Measurements from ENCODE around the gene TMEM151B. TPM values are rescaled to one million over a fixed set of nuclear protein-coding genes. Genes with fewer than 3 reads are reported as not detected.
"Not testable (repeated sequence)": the region's sequence is repeated elsewhere in the genome, so short reads cannot be mapped to it uniquely, and the experiment has no call there.

Gene TMEM151B
- total and polyA plus RNA-seq, 4 experiments from 2014 or later = not detected

- H3K4me3 Mint-ChIP-seq; H3K36me3 Mint-ChIP-seq; CTCF ChIA-PET (ENCODE audit: partially characterized antibody); H3K4me1 Mint-ChIP-seq; intact Hi-C loops (cut with micrococcal nuclease); POLR2A ChIA-PET (ENCODE audit: partially characterized antibody); H3K9me3 Mint-ChIP-seq; H3K9me3 ChIP-seq (ENCODE audit: control insufficient read depth in 1 of 2, low read length in 2 of 2); DNase-seq; H3K4me1 ChIP-seq (ENCODE audit: insufficient read depth, low read length); H3K27ac Mint-ChIP-seq; H3K36me3 ChIP-seq (ENCODE audit: insufficient read depth, low read length); H3K27ac ChIP-seq (ENCODE audit: low read depth, low read length); H3K4me3 ChIP-seq (ENCODE audit: low read length in 2 of 2); H3K27me3 ChIP-seq (ENCODE audit: insufficient read depth, low read length): not testable (repeated sequence)
- H3K27me3 Mint-ChIP-seq = peaks cover 7 to 23% of the 10 kb centered on the region in 2 donors
These were observed 58.0 kb downstream of the TMEM151B start for GRCh38 chr6:44328203-44328602.

DNA sequence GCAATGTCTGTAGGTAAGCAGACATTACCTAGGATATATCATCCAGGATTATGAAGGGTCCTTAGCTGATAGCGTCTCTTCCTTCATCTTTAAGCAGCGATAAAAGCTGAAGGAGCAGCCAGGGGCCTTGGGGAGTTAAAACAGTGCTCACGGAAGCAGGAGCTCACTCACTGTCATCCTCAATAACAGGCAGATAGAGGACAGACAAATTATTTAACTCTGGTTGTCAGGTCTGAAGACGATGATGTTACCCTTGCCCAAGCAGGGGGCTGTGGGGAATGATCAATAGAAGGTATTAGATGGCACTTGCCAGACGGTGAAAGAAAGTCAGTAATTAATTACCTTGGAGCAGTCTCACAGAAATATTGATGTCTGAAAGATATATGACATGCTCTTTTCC, 59.6 kb downstream of the TMEM151B start:
- intact Hi-C loops (cut with micrococcal nuclease) = no loop called here
- no peaks in the 10 kb centered on the region for H3K4me1 Mint-ChIP-seq
- Histone ChIP-seq H3K9me3 (ENCODE audit: control insufficient read depth in 1 of 2, low read length in 2 of 2) (no peaks in the 10 kb centered on the region), H3K27ac (ENCODE audit: low read depth, low read length) (no peak overlapping the region), H3K36me3 (ENCODE audit: insufficient read depth, low read length) (no peaks in the 10 kb centered on the region), H3K27me3 (ENCODE audit: insufficient read depth, low read length) (no peaks in the 10 kb centered on the region), H3K4me3 (ENCODE audit: low read length in 2 of 2) (no peak overlapping the region), H3K4me1 (ENCODE audit: insufficient read depth, low read length) (no peaks in the 10 kb centered on the region)
- no peak overlapping the region for H3K27ac Mint-ChIP-seq
- no peak for DNase-seq
- POLR2A ChIA-PET (ENCODE audit: partially characterized antibody) = no interaction called here
- peaks cover 7 to 26% of the 10 kb centered on the region in 2 donors for H3K27me3 Mint-ChIP-seq
- H3K36me3 Mint-ChIP-seq = no peaks in the 10 kb centered on the region
- H3K4me3 Mint-ChIP-seq = no peak overlapping the region
- CTCF ChIA-PET (ENCODE audit: partially characterized antibody) = interaction anchor here (1.1 to 1.6 kb wide), 2 partner anchors 8 to 61 kb away, joined by 5 to 9 read pairs; no protein-coding TSS in a partner anchor
- H3K9me3 Mint-ChIP-seq = peaks cover 0 to 2% (median 0%) of the 10 kb centered on the region in 8 donors

GRCh38 chr6:44332585-44332984, 62.3 kb downstream of the TMEM151B start:
- no peak overlapping the region for H3K27ac ChIP-seq (ENCODE audit: low read depth, low read length)
- no peaks in the 10 kb centered on the region for H3K9me3 Mint-ChIP-seq
- ChIA-PET POLR2A (ENCODE audit: partially characterized antibody) (no interaction called here), CTCF (ENCODE audit: partially characterized antibody) (interaction anchor here (0.7 to 7.7 kb wide), 6 partner anchors 20 to 164 kb away, joined by 3 to 48 read pairs (median 3); partner anchors contain the start of gene AARS2)
- no peak for DNase-seq
- H3K27me3 ChIP-seq (ENCODE audit: insufficient read depth, low read length) = no peaks in the 10 kb centered on the region
- H3K27me3 Mint-ChIP-seq = peaks cover 7 to 26% of the 10 kb centered on the region in 2 donors
- no peaks in the 10 kb centered on the region for H3K36me3 Mint-ChIP-seq
- intact Hi-C loops (cut with micrococcal nuclease) = no loop called here
- no peaks in the 10 kb centered on the region for H3K9me3 ChIP-seq (ENCODE audit: control insufficient read depth in 1 of 2, low read length in 2 of 2)
- H3K4me3 ChIP-seq (ENCODE audit: low read length in 2 of 2) = no peak overlapping the region
- H3K4me1 Mint-ChIP-seq = no peaks in the 10 kb centered on the region
- no peak overlapping the region for H3K4me3 Mint-ChIP-seq
- H3K4me1 ChIP-seq (ENCODE audit: insufficient read depth, low read length) = no peaks in the 10 kb centered on the region
- H3K36me3 ChIP-seq (ENCODE audit: insufficient read depth, low read length) = no peaks in the 10 kb centered on the region
- no peak overlapping the region for H3K27ac Mint-ChIP-seq

DNA sequence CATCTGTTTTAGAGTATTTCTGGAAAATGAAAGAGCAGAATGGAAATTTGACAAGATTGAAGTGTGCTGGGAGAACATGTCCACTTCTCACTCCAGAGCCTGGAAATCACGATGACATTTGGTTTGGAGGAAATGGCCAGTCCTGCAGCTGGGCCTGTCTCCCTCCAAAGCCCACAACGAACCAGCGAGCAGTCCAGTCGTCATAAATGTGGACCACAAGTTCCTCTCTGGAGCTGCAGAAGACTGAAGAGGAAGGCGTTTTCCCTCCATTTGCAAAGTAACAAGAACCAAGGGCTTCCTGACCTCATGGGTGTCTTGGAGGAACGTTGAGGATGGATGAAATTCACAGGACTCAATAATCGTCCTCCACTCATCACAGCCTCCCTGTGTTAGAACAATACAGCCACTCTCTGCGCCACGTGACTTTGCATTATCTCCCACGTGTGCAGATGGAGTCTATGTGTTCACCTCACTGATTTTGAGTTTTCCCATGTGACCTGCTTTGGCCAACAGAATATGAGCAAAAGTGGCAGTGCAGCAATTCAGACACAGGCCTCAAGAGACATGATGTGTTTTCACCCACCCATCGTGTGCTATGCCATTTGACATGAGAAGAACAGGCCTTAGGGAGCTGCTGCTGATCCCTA, 63.1 kb downstream of the TMEM151B start:
- CTCF ChIA-PET (ENCODE audit: partially characterized antibody) = interaction anchor here (0.7 to 7.7 kb wide), 4 partner anchors 20 to 160 kb away, joined by 3 to 48 read pairs (median 4); partner anchors contain the start of gene AARS2
- no peak overlapping the region for H3K27ac ChIP-seq (ENCODE audit: low read depth, low read length)

DNA sequence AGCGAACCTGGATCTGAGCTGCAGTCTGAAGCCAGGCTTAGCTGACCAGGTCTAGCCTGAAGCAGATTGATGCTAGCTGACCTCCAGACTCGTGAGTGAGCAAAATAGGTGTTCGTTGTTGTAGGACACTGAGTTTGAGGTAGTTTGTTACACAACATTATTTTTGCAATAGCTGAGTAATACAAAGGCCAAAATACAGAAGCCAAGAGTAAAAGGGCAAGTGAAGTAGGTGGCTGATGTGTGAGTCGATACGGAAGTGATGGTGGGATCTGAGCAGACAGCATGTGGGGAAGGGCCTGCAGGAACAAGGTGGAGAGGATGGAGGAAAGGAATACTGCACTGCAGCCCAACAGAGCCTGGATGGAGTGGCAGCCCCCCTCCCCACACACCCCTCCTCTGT, 63.7 kb downstream of the TMEM151B start:
- H3K9me3 ChIP-seq (ENCODE audit: control insufficient read depth in 1 of 2, low read length in 2 of 2) = no peaks in the 10 kb centered on the region
- H3K4me3 Mint-ChIP-seq = no peak overlapping the region
- no peaks in the 10 kb centered on the region for H3K4me1 ChIP-seq (ENCODE audit: insufficient read depth, low read length)
- no peak for DNase-seq
- peaks cover 7 to 26% of the 10 kb centered on the region in 2 donors for H3K27me3 Mint-ChIP-seq
- intact Hi-C loops (cut with micrococcal nuclease) = no loop called here
- no peak overlapping the region for H3K27ac Mint-ChIP-seq
- H3K36me3 Mint-ChIP-seq = no peaks in the 10 kb centered on the region
- H3K4me3 ChIP-seq (ENCODE audit: low read length in 2 of 2) = no peak overlapping the region
- H3K36me3 ChIP-seq (ENCODE audit: insufficient read depth, low read length) = no peaks in the 10 kb centered on the region
- no peak overlapping the region for H3K27ac ChIP-seq (ENCODE audit: low read depth, low read length)
- POLR2A ChIA-PET (ENCODE audit: partially characterized antibody) = no interaction called here
- CTCF ChIA-PET (ENCODE audit: partially characterized antibody) = interaction anchor here (1.2 to 7.7 kb wide), 3 partner anchors 8 to 160 kb away, joined by 5 to 48 read pairs (median 6); no protein-coding TSS in a partner anchor
- no peaks in the 10 kb centered on the region for H3K27me3 ChIP-seq (ENCODE audit: insufficient read depth, low read length)
- H3K4me1 Mint-ChIP-seq = no peaks in the 10 kb centered on the region
- H3K9me3 Mint-ChIP-seq = no peaks in the 10 kb centered on the region

More for the DNA sequence above, 63.1 kb downstream of the TMEM151B start:
- no peak for DNase-seq
- peaks cover 7 to 26% of the 10 kb centered on the region in 2 donors for H3K27me3 Mint-ChIP-seq
- H3K4me1 Mint-ChIP-seq = no peaks in the 10 kb centered on the region
- Histone ChIP-seq H3K36me3 (ENCODE audit: insufficient read depth, low read length) (no peaks in the 10 kb centered on the region), H3K4me3 (ENCODE audit: low read length in 2 of 2) (no peak overlapping the region), H3K27me3 (ENCODE audit: insufficient read depth, low read length) (no peaks in the 10 kb centered on the region), H3K4me1 (ENCODE audit: insufficient read depth, low read length) (no peaks in the 10 kb centered on the region), H3K9me3 (ENCODE audit: control insufficient read depth in 1 of 2, low read length in 2 of 2) (no peaks in the 10 kb centered on the region)
- POLR2A ChIA-PET (ENCODE audit: partially characterized antibody) = no interaction called here
- H3K36me3 Mint-ChIP-seq = no peaks in the 10 kb centered on the region
- H3K9me3 Mint-ChIP-seq = no peaks in the 10 kb centered on the region
- intact Hi-C loops (cut with micrococcal nuclease) = no loop called here
- no peak overlapping the region for H3K4me3 Mint-ChIP-seq
- no peak overlapping the region for H3K27ac Mint-ChIP-seq

DNA sequence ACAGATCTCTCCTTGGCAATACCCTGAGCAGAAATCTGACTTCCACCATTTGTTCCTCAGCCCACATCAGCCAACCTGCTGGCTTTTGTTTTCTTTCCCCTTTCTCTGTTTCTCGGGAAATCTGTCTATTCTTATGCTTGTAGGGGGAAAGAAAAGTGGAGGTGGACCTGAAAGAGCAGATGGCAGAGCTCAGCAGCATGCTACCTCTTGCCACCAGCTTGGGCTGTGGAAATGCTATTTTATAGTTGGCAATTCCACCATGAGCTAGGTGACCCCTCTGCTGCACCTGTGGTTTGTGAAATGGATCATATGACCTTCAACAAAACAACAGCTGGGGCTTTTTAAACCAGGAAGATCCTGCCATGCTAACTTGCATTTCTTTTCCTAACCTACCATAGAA, 65.4 kb downstream of the TMEM151B start:
- Histone ChIP-seq H3K36me3 (ENCODE audit: insufficient read depth, low read length) (no peaks in the 10 kb centered on the region), H3K4me3 (ENCODE audit: low read length in 2 of 2) (no peak overlapping the region), H3K9me3 (ENCODE audit: control insufficient read depth in 1 of 2, low read length in 2 of 2) (no peaks in the 10 kb centered on the region), H3K4me1 (ENCODE audit: insufficient read depth, low read length) (no peaks in the 10 kb centered on the region), H3K27me3 (ENCODE audit: insufficient read depth, low read length) (no peaks in the 10 kb centered on the region), H3K27ac (ENCODE audit: low read depth, low read length) (no peak overlapping the region)
- no peak for DNase-seq
- Mint-ChIP-seq H3K36me3 (no peaks in the 10 kb centered on the region), H3K4me1 (no peaks in the 10 kb centered on the region), H3K4me3 (no peak overlapping the region), H3K27me3 (peaks cover 3 to 22% of the 10 kb centered on the region in 2 donors), H3K27ac (no peak overlapping the region), H3K9me3 (no peaks in the 10 kb centered on the region)
- POLR2A ChIA-PET (ENCODE audit: partially characterized antibody) = no interaction called here
- CTCF ChIA-PET (ENCODE audit: partially characterized antibody) = interaction anchor here (0.8 to 7.7 kb wide), 5 partner anchors 10 to 162 kb away, joined by 3 to 54 read pairs (median 5); no protein-coding TSS in a partner anchor
- intact Hi-C loops (cut with micrococcal nuclease) = no loop called here

GRCh38 chr6:44338228-44339122, 68.2 kb downstream of the TMEM151B start:
- no peaks in the 10 kb centered on the region for H3K36me3 ChIP-seq (ENCODE audit: insufficient read depth, low read length)
- ChIA-PET POLR2A (ENCODE audit: partially characterized antibody) (no interaction called here), CTCF (ENCODE audit: partially characterized antibody) (interaction anchor here (0.6 to 7.7 kb wide), 14 partner anchors 9 to 243 kb away, joined by 3 to 54 read pairs (median 4); no protein-coding TSS in a partner anchor)
- peaks cover 12% of the 10 kb centered on the region for H3K27me3 ChIP-seq (ENCODE audit: insufficient read depth, low read length)
- intact Hi-C loops (cut with micrococcal nuclease) = loop anchor here (1.0 kb wide), 3 partner anchors 70 to 166 kb away; no protein-coding TSS in a partner anchor
- Mint-ChIP-seq H3K4me1 (no peaks in the 10 kb centered on the region), H3K4me3 (no peak overlapping the region), H3K27ac (peak overlapping the region in 1 of 7 donors; percentile 12), H3K27me3 (peaks cover 16 to 26% of the 10 kb centered on the region in 2 donors), H3K36me3 (no peaks in the 10 kb centered on the region), H3K9me3 (no peaks in the 10 kb centered on the region)
- peak; percentile 53 to 67 (median 65) for DNase-seq
- no peaks in the 10 kb centered on the region for H3K9me3 ChIP-seq (ENCODE audit: control insufficient read depth in 1 of 2, low read length in 2 of 2)
- no peaks in the 10 kb centered on the region for H3K4me1 ChIP-seq (ENCODE audit: insufficient read depth, low read length)
- H3K27ac ChIP-seq (ENCODE audit: low read depth, low read length) = no peak overlapping the region
- no peak overlapping the region for H3K4me3 ChIP-seq (ENCODE audit: low read length in 2 of 2)

All from CD4-positive, alpha-beta memory T cell (primary cell).